GM18526 (cell line): ENCODE measurements around the gene CLDN12.
A peak's percentile ranks its signal among the peaks of the same experiment; 100 is the strongest.

Source experiments
- POLR2A ChIP-seq: IDR thresholded peaks from 3 replicates; pipeline ENCODE4 v1.6.1; 2011; ENCODE audit not compliant: insufficient read length; ENCODE audit errors: extremely low read depth

The CLDN12 gene

DNA sequence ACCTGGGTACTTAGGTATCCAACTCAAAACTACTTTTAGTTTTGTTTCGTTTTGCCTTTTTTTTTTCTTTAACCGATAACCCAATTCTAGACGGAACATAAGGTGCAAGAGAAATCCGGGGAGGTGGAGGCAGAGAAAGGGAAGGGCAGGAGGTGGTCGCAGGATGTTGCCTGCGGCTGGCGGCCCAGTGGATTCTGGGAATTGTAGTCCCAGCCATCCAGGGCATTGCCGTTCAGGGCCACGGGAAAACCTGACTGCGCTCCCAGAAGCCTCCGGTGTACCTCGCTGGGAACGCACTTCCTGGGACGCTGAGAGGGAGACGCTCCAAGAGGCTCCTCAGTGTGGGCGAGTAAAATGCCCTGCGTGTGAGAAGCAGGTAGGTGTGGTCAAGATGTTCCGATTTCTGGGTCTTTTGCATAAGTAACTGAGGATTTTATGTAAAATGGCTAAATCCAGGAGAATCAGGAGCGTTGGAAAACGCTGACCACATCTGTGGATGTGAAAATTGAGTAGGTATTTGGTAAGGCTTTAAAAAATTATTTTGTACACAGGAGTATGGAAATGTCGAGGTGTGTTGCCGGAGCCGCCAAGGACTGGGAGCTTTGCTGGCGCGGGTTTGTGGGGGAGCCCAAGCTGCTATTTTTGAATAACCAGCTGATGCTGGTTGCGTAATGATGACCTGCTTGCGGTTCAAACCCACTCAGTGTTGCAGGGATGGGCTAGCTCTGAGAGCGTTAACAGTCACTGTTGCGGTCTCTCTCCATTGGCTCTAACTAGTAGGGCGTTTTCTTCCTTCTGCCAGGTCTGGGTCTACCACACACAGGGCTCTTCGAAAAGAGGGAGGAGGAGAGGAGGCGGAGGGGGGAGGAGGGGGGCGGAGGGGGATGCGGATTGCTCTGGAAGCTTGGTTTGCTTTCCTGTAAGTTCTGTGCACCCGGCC is at the start of gene CLDN12:
CLDN12 (plus strand) TSS at position 288 of the 940 bp plus-strand sequence. CDS start 9,216 bp downstream, outside the sequence.
- TF ChIP-seq POLR2A = peak; percentile 40

DNA sequence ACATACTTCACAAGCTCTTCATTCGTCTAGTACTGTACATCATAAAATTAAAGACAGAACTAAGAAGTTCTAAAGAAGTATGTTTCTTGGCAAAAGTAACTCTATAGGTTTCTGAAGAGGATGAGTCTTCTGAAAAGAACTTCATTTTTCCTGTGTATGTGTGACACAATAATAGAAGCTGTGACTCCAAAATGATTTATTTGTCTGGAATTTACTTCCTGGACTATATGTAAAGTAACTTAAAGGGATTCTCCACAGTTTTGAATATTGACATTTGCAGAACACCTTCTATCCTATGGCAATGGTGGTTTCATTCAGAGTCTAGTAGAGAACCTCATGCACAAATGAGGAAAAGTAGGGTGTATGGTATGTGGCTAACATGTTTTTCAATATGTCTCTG is 19.8 kb upstream of the CLDN12 start:
- no peak for TF ChIP-seq POLR2A

DNA sequence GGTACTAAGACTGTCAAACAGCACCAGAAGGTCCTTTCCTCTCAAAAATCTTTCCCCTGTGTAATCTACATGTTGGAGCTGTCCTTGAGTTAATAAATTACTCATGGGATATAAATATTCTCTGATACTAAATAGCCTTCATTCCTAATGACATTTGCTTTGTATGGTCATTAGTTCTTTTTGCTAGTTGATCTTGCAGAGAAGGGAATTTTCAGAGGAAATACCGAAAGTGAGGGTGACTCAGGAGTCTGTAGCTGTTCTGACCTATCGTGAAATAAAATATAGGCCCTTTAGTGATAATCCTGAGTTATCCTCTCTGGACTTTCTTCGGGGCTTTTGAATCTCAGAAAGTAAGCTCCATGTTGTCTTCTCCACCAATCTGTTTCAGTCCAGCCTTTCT is 19.4 kb upstream of the CLDN12 start:
- TF ChIP-seq POLR2A = no peak

GRCh38 chr7:90384433-90384832 is 18.8 kb upstream of the CLDN12 start:
- TF ChIP-seq POLR2A = no peak

DNA sequence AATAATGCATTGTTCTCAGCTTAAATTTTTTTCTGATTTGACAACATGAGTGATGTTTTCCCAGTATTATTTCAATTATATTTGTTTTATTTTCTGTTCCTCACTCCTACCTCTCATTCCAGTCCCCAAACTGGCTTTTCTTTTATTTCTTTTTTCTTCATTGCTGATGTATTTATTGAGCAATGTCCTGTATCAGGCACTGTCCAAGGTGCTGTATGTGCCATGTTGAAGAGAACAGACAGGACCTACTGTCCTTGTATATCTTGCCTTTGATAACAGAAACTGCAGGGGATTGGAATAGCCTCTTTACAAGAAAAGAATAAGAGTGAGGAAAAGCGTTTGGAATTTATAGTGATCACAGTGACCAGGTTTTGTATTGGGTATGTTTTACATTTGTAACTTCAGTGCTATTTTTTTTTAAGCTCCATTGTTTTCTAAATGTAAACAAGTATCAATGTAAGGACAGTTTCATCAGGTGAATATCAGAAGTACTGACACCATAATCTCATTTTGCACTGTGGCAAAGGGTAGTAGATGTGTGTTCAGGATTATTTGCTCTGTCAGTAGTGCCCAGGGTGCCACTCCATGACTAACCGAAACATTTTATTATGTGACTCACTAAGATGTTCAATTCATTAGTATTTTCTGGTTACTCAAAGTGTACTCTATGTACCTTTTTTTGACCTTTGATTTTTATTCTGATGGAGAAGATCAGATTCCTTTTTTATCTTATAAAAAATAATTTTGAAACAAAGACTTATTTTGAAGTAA is 15.6 kb upstream of the CLDN12 start:
- no peak for TF ChIP-seq POLR2A

- TF ChIP-seq POLR2A = no peak
Measured at GRCh38 chr7:90390926-90391325, 12.3 kb upstream of the CLDN12 start.

- no peak for TF ChIP-seq POLR2A
Measured at GRCh38 chr7:90391488-90391887, 11.8 kb upstream of the CLDN12 start.

- no peak for TF ChIP-seq POLR2A
Measured at GRCh38 chr7:90396420-90396819, 6.8 kb upstream of the CLDN12 start.

DNA sequence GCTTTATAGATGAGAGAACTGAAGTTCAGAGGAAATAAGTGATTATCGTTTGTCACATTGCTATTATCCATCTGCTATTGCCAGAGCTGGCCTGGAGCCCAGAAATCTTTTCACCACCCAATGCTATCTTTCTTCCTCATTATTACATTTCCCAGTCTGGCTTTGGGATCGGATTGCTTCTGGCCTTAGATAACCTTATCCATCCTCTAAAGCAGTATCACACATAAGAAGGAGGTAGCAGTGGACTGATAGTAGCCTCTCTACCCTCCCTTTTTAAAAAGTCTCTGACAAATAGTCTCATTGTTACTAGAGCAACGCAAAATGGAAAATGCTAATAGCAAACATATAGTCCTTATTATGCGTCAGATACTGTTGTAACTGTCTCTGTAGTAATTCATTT is 1.3 kb upstream of the CLDN12 start:
- no peak for TF ChIP-seq POLR2A

DNA sequence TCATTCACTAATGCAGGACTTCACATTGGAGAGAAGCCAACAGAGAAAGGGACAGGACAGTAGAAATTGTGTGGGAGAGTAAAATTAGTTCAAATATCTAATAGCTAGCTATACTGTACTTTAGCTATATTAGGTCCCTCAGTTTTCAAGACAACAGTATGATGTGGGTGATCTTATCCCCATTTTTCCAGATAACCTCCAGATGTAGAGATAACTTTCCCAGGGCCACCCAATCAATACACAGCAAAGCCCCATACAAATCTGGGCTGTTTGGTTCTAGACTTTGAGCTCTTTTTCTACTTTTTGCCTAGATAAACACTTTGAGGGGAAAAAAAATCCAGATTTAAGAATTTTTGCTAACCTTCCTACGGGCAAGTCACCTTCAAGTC is 482 bp upstream of the CLDN12 start:
- TF ChIP-seq POLR2A = no peak

GRCh38 chr7:90404777-90405176 is 1.5 kb downstream of the CLDN12 start:
- TF ChIP-seq POLR2A = no peak

DNA sequence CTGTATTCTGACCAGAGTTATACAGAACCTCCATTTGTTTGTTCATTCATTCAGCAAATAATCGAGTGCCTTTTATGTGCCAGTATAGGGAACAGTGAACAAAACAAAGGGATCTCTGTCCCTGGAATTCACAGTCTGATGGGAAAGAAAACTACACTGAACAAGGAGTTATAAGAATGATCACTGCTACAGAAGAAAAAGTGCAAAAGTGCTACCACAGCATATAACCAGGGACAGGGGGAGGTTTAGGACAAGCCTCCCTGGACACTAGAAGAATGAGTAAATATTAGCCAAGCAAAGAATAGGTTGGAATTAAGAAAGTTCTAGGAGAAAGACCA is 4.2 kb downstream of the CLDN12 start:
- no peak for TF ChIP-seq POLR2A

DNA sequence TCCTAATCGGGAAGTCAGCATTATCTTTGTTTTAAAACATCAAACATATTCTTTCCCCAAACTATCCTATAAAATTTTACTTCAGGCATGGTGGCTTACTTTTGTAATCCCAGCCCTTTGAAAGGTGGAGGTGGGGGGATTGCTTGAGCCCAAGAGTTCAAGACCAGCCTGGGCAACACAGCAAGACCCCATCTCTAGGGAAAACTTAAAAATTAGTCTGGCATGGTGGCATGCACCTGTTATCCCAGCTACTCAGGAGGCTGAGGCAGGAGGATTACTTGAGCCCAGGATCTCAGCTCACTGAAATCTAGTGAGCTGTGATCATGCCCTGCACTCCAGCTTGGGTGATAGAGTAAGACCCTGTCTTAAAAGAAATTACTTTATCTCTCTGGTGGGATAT is 4.9 kb downstream of the CLDN12 start:
- no peak for TF ChIP-seq POLR2A

DNA sequence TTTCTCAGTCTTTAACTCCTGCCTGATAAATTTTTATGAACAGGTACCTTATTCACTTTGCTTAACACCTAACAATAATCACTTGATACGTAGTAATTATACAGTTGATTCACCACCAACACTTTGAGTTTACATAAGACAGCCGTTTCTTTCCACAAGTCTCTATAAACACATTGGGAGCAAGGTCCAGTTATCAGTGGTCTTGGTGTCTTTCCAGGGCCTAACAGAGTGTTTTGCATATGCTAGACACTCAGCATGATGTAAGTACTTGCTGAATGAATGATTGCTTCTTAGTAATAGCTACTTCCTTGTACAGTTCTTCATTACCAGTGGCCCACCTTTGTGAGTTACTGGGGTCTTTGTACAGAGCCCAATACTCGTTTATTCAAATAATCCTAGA is 6.4 kb downstream of the CLDN12 start:
- no peak for TF ChIP-seq POLR2A

DNA sequence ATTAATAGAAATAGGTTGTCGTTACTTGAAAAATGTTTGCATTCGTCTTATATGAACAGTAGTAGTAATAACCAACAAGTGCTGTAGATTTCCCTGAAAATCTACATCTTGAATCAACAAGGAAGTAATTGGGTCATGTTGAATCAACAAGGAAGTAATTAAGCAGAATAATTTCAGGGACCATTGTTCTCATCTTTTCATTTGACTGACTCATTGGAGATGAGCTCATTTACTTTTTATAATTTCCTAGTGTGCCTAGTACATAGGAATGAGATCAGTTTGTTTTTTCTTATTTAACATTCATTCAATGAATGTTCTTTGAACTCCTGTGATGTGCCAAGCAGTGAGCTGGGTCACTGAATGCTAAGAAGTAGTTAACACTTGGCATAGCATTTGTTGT is 8.2 kb downstream of the CLDN12 start:
- TF ChIP-seq POLR2A = no peak

DNA sequence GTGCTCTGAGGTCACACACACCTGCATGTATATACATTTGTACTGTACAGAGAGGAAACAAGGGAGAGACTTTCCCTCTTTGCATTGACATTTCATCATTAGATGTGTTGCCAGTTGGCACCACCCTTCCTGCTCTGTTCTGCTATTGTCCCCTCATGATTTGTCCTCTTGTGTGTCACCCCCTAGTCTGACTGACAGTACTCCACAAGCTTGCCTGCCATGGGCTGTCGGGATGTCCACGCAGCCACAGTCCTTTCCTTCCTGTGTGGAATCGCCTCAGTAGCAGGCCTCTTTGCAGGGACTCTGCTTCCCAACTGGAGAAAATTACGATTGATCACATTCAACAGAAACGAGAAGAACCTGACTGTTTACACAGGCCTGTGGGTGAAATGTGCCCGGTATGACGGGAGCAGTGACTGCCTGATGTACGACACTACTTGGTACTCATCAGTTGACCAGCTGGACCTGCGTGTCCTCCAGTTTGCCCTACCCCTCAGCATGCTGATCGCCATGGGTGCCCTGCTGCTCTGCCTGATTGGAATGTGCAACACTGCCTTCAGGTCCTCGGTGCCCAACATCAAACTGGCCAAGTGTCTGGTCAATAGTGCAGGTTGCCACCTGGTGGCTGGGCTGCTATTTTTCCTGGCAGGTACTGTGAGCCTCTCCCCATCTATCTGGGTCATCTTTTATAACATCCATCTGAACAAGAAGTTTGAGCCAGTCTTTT is 9.4 kb downstream of the CLDN12 start:
- TF ChIP-seq POLR2A = no peak
